NCI-H345 treated with DMSO at 0.1 percent for 48 hours (cell line): ENCODE measurements around the gene NAPG.
A peak's percentile ranks its signal among the peaks of the same experiment; 100 is the strongest.
"Not testable (repeated sequence)": the region's sequence is repeated elsewhere in the genome, so short reads cannot be mapped to it uniquely, and the experiment has no call there.

ENCODE experiments used
- DNase-seq: peaks from one replicate; lab custom pipeline; 2025; ENCODE audit not compliant: unreplicated experiment; lab: John Stamatoyannopoulos, UW

Gene NAPG

DNA sequence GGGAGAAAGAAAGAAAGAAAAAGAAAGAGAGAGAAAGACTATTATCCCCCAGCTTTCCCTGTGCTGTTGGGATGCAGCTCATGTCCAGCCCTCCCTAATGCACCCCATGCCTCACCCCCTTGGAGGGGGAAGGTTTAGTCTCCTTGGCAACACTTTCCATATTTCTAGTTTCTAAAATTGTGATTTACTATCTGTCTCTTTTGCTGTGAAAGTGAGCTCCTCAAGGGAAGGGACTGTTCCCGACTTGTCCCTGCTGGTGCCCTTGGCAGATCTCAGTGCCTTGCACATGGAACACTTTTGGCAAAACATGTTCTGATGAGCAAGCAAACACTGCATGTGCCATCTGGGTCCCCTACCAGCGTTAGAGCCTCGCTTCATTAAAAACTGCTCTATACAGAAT is 11.7 kb upstream of the NAPG start:
- no peak for DNase-seq

DNA sequence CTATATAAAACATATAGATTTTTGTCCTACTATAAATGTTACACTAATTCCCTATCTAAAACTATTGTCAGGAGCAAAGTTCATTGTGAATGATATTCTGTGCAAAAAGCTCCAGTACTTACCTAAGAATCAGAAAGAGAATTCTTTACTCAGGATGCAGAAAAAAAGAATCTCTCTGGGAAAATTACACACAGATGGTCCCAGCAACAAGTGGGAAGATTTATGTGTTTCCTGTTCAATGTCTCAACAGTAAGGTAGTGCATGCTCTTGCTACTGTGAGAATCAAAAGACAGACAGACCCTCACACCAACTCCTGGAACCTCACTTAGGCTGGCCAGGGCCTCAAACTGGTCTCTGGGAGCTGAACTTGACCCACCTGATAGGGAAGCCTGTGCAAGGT is 11.2 kb upstream of the NAPG start:
- no peak for DNase-seq

- no peak for DNase-seq
Measured at GRCh38 chr18:10515456-10515855, 10.4 kb upstream of the NAPG start.

GRCh38 chr18:10516078-10516477 is 9.7 kb upstream of the NAPG start:
- DNase-seq: no peak

GRCh38 chr18:10518595-10519255 is 7.1 kb upstream of the NAPG start:
- no peak for DNase-seq

GRCh38 chr18:10519366-10519765 is 6.5 kb upstream of the NAPG start:
- no peak for DNase-seq

- DNase-seq: peak; percentile 89
Measured at GRCh38 chr18:10519999-10520935, 5.6 kb upstream of the NAPG start.

- DNase-seq: no peak
Measured at GRCh38 chr18:10521566-10521965, 4.3 kb upstream of the NAPG start.

DNA sequence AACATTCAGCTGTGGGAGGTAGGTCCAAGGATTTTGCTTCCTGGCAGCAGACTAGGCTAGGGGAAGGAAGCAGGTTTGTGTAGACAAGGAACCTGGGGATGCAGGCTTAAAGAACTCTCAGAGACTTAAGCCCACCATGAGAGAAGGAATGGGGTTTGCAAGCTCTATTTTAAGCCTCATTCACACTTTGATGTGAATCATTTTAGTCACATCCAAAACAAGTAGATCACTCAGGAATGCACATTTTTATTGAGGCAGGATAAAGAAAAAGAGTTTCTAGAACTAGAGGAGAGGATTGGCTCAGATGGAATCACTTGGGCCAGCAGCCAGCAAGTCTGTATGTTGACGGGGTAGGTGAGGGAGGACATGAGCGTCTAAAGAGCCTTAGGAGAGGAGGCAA is 3.3 kb upstream of the NAPG start:
- DNase-seq: no peak

DNA sequence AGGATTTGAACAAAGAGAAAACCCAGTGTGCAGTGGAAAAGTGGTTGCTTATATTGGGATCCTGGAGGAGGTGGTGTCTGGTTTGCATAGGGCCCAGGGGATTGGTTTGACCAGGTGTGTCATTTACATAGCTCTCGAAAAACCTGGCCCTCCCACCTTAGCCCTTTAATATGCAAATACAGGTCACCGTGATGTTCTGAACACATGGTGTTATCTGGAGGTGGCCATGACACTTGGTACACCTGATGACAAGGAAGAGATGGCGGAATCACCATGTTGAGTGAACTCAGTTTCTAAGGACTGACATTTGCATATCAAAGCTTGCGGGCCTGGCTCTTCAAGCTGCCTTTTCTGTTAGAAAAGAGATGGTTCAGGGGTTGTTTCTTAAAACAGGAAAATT is 2.3 kb upstream of the NAPG start:
- no peak for DNase-seq

DNA sequence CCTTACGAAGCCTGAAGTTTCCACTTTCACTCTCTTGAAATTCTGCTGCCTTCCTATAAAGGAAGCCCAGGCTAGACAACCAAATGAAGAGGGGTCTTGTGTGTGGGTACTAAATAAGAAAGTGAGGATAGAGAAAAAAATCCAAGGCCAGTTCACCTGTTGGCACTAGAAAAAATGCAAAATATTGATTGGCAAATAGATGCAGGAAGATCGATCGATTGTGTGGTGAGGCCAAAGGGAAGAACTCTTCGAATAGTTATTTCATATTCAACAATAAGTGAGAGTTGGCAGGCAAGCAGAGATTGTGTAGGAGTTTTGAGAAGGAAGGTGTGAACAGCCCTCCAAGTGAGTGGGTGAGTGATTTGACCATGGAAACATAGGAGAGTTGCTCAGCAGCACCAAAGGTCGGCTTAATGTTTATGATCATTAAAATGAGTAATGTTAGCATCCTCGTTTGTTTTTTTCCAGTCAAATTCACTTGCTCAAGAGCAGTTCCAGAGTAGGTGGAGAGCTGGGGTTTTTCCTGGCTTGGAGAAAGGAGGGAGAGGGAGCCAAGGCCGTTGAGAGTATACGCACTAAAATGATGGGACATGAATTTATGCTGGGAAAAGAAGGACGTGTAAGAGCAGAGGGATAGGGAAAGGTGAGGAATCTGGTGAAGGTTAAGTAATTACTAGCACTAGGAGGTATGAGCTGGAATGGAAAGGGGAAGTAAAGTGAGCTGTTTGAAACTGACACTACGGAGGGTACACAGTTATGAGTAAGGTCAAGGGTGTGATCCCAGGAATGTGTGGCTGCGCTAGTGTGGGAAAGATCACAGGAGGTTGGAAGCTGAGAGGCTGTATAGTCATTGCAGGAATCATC is 1.1 kb upstream of the NAPG start:
- no peak for DNase-seq

DNA sequence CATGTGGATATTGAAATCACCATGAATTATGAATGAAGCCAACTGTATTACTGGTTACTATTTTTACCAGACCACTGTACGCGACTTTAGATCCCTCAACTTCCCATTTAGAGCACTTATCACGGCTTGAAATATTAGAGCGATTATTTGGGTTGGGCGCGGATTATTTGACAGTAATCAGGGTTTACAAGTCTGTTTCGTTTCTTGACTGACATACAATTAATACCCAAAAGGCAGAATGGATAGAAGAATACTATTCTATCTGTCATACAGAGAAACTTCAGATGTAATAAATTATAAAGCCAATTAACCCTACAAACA is 496 bp upstream of the NAPG start:
- DNase-seq: no peak

DNA sequence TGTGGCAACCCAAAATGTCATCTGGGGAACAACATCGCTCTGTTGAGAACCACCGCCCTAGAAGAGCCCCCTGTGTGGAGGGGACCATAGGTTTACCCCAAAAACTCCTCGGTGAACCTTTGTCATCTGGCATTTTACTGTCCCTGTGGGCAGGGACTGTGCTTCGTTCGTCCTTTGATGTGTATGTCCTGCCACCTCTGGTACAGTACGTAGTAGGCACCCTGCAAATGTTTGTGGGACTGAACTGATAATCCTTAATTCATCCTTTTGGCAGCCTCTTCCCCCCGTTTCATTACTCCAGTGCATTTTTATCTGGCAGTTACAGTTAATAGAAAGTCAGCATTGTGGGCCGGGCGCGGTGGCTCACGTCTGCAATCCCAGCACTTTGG is 728 bp downstream of the NAPG start:
- no peak for DNase-seq

- DNase-seq: no peak
Measured at GRCh38 chr18:10528439-10528838, 2.6 kb downstream of the NAPG start.

DNA sequence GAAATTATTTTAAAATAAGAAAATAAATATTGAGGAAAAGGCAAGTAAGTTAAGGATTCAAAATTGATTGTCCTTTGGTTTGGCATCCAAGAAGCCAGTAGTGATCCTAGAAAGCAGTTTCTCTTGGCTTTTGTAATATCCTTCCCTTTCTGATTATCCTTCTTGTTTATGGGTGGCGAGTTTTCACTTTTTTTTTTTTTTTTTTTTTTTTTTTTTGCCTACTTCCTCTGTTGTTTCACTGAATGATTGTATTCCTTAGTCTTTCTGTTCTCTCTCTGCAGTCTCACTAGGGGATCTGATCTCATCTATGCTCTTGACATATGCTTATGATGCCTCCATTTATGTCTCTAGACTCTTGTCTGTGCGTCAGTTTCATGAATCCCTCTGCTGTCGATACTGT is 4.2 kb downstream of the NAPG start:
- no peak for DNase-seq

DNA sequence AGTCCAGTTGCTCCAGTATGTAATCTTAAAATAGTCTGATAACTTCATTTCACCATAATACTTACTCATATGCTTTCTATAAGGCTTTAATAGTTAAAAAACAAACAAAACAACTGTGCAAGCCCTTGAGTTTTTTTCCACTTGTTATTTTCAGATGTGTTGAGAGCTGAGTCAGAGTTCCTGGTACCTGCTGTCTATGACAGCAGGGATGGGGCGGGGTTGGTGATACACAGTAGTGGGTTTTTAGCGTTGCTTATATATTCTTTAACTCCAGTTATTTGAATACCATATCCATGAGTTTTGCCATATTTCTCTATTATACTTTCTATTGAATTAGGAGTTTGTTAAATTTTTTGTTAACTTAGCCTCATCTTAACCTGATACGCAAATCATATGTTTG is 5.0 kb downstream of the NAPG start:
- no peak for DNase-seq

DNA sequence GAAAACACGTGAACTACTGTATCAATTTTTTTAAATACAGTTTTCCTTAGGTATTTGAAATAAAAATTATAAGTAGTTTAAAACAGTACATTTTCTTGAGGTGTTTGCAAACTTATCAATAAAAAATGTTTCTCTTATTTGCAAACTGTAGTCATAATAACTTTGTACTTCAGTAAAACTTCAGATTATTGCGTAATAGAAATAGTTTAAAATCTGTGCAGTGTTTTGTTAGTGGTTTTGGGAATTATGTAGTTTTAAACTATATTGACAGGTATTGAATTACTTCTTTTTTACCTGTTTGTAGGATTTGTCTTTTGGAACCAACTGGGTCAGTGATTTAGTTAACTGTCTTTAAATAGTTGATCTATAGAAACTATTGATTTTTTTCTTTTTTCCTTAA is 7.3 kb downstream of the NAPG start:
- DNase-seq: no peak

DNA sequence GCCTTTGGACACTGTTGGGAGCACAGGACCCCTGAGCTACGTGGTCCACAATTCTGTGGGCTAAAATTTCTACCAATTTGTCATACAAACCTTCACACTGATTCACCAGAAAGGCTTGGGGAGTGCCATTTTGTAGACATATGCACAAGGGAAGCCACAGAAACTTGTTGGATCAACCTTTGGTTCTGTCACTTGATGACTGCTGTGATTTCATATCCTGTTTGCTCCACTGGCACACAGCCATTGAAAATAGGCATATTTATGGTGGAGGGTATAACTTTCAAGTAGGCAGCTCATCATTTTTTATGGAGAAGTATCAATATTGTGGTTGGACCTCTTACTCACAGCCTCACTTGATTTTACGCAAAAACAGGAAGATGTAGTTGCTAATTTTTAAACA is 10.5 kb downstream of the NAPG start:
- DNase-seq: no peak

DNA sequence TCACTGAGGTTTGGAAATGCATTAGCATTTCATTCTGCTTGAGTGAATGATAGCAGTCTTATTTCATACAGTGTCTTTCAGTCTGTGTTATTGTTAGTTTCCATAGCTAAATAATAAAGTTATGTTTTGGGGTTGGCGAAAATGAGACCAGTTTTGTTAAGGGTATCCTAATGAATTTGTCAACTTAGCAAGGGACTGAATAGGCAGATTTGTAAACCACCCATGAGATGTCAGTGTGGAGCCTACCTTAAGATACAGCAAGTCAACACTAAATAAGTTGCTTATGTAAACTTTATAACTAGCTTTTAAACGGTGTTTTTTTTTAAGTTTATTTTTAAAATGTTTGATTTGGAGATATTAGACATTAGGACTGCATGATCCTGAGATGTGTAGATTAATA is 11.9 kb downstream of the NAPG start:
- DNase-seq: no peak

DNA sequence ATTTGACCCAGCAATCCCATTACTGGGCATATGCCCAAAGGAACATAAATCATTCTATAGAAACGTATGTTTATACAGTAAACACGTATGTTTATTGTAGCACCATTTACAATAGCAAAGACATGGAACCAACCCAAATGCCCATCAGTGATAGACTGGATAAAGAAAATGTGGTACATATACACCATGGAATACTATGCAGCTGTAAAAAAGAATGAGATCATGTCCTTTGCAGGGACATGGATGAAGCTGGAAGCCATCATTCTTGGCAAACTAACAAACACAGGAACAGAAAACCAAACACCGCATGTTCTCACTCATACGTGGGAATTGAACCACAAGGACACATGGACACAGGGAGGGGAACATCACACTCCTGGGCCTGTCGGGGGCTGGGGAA is 13.3 kb downstream of the NAPG start:
- not testable (repeated sequence) for DNase-seq

DNA sequence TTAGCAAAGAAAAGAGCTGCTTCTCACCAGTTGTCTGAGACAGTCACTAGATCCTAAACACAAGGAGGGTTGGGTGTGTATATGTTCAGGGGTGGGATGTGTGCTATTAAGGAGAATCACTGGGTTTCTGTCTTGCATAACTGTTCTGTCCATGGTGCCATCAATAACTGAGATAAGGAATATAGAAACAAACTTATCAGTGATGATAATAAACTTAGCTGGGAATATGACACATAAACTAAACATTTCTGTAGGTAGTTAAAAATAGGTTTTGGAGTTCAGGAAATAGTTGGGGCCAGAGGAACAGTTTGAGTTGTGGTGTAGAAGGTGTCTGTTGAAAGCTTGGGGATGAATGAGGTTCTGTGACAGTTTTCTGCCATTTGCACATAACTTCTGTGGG is 17.4 kb downstream of the NAPG start:
- DNase-seq: no peak
